ENCODE data around the gene TDRD1.

Gene TDRD1

DNA sequence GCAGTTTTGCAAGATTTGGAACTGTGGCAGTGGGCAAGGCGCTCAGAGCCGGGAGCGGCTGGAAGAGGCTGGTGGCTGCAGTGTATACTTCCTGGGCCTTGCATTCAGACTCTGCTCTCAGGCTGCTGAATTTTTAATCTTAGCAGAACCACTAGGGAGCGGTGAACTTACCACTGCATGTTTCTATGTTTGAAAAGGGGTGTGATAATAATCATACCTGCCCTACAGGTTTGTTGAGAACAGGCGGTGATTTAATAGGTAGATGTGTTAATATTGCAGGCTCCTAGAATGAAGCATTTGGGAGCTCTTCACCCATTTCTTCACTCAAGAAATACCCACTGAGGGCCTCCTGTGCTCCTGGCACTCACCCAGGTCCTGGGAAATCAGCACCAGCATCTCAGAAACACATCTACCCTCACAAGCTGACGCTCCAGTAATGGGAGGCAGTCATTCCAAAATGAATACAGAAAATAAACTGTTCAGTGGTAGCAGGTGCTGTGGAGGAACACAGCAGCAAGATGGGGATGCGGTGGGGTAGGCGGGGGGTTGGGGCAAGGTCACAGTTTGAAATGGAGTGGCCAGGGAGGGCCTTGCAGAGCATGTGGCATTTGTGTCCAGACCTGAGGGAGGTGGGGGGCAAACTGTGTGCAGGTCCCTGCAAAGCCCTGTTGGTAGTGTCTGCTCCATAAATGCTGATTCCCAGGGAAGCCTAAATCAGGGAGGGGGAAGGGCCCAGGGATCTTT, 100.9 kb downstream of the TDRD1 start:
- Histone ChIP-seq H3K27ac (ENCODE audit: low read depth, low read length, poor library complexity, severe bottlenecking) (no peak overlapping the region), H3K27me3 (ENCODE audit: insufficient read depth, low read length) (no peaks in the 10 kb centered on the region; the same call in 1 of the 2 replicates), H3F3A (ENCODE audit: insufficient read depth, low read length) (no peaks in the 10 kb centered on the region), H3K9me3 (ENCODE audit: low read length) (no peaks in the 10 kb centered on the region), H3K4me1 (ENCODE audit: insufficient read depth, low read length, severe bottlenecking) (no peaks in the 10 kb centered on the region), H3K36me3 (ENCODE audit: insufficient read depth, low read length) (no peaks in the 10 kb centered on the region), H3K79me2 (ENCODE audit: insufficient read depth, low read length) (no peaks in the 10 kb centered on the region), H4K20me1 (ENCODE audit: insufficient read depth, low read length) (no peaks in the 10 kb centered on the region), H3K9ac (ENCODE audit: low read length) (no peak overlapping the region), H3K9me2 (ENCODE audit: low read depth, low read length) (no peaks in the 10 kb centered on the region), H2AFZ (ENCODE audit: low read length) (no peak overlapping the region), H3K4me3 (ENCODE audit: low read depth, low read length, poor library complexity, severe bottlenecking) (no peak overlapping the region), H3K4me2 (ENCODE audit: low read length) (no peak overlapping the region)
- TF ChIP-seq, protein P1, sequence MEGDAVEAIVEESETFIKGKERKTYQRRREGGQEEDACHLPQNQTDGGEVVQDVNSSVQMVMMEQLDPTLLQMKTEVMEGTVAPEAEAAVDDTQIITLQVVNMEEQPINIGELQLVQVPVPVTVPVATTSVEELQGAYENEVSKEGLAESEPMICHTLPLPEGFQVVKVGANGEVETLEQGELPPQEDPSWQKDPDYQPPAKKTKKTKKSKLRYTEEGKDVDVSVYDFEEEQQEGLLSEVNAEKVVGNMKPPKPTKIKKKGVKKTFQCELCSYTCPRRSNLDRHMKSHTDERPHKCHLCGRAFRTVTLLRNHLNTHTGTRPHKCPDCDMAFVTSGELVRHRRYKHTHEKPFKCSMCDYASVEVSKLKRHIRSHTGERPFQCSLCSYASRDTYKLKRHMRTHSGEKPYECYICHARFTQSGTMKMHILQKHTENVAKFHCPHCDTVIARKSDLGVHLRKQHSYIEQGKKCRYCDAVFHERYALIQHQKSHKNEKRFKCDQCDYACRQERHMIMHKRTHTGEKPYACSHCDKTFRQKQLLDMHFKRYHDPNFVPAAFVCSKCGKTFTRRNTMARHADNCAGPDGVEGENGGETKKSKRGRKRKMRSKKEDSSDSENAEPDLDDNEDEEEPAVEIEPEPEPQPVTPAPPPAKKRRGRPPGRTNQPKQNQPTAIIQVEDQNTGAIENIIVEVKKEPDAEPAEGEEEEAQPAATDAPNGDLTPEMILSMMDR (IDR thresholded peaks at IDR 0.05; ENCODE audit: low read length) = no peak
- TF ChIP-seq EZH2 (IDR thresholded peaks at IDR 0.05; ENCODE audit: borderline replicate concordance, low read length) = no peak

DNA sequence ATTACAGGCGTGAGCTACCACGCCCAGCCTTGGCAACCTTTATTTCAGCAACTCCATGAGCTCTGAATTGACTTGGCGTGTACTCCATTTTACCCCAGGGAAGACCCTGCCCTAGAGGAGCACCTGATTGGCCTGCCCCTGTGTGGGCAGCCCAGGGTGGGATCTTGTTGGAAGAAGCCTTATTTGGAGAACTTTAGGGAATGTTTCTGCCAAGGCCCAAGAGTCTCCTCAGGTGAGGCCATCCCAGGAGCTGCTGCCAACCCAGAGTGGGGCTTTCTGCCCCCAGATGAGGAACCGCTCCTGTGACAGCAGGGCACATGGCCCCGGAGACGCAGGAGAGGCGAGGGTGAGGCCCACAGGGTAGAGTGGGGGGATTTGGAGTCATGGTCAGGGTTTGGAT, 101.9 kb downstream of the TDRD1 start:
- Histone ChIP-seq H3F3A (ENCODE audit: insufficient read depth, low read length) (no peaks in the 10 kb centered on the region), H3K27me3 (ENCODE audit: insufficient read depth, low read length) (no peaks in the 10 kb centered on the region; the same call in 1 of the 2 replicates), H3K4me2 (ENCODE audit: low read length) (no peak overlapping the region), H3K9me2 (ENCODE audit: low read depth, low read length) (no peaks in the 10 kb centered on the region), H2AFZ (ENCODE audit: low read length) (no peak overlapping the region), H3K9me3 (ENCODE audit: low read length) (no peaks in the 10 kb centered on the region), H3K27ac (ENCODE audit: low read depth, low read length, poor library complexity, severe bottlenecking) (no peak overlapping the region), H3K79me2 (ENCODE audit: insufficient read depth, low read length) (no peaks in the 10 kb centered on the region), H3K9ac (ENCODE audit: low read length) (no peak overlapping the region), H3K4me3 (ENCODE audit: low read depth, low read length, poor library complexity, severe bottlenecking) (no peak overlapping the region), H3K4me1 (ENCODE audit: insufficient read depth, low read length, severe bottlenecking) (no peaks in the 10 kb centered on the region), H4K20me1 (ENCODE audit: insufficient read depth, low read length) (no peaks in the 10 kb centered on the region), H3K36me3 (ENCODE audit: insufficient read depth, low read length) (no peaks in the 10 kb centered on the region)
- no peak for TF ChIP-seq EZH2 (IDR thresholded peaks at IDR 0.05; ENCODE audit: borderline replicate concordance, low read length)
- TF ChIP-seq, protein P1 (IDR thresholded peaks at IDR 0.05; ENCODE audit: low read length) = no peak

DNA sequence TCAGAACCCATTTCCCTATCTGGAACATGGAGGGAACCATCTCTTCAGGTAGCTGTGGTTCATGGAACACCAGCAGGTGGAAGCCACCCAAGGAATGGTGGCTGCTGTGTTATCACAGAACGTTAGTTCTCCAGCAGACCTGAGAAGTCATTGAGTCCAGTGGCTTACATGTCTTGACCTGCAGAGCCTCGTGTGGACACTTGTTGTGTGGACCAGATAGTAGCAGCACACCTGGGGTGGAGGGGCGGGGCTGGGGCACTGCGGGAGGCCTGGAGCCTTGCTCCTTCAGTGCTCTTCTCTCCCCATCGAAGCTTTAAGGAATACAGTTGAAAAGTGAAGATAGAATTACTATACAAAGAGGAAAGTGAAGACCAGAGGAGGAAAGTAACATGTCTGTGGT, 102.3 kb downstream of the TDRD1 start:
- no peaks in the 10 kb centered on the region for H4K20me1 ChIP-seq (ENCODE audit: insufficient read depth, low read length)
- H3K4me2 ChIP-seq (ENCODE audit: low read length) = no peak overlapping the region
- no peak overlapping the region for H3K9ac ChIP-seq (ENCODE audit: low read length)
- no peak overlapping the region for H3K4me3 ChIP-seq (ENCODE audit: low read depth, low read length, poor library complexity, severe bottlenecking)
- H3K36me3 ChIP-seq (ENCODE audit: insufficient read depth, low read length) = no peaks in the 10 kb centered on the region
- no peak overlapping the region for H2AFZ ChIP-seq (ENCODE audit: low read length)
- no peak overlapping the region for H3K27ac ChIP-seq (ENCODE audit: low read depth, low read length, poor library complexity, severe bottlenecking)
- H3F3A ChIP-seq (ENCODE audit: insufficient read depth, low read length) = no peaks in the 10 kb centered on the region
- H3K27me3 ChIP-seq (ENCODE audit: insufficient read depth, low read length) = no peaks in the 10 kb centered on the region; the same call in 1 of the 2 replicates
- no peaks in the 10 kb centered on the region for H3K9me3 ChIP-seq (ENCODE audit: low read length)
- no peaks in the 10 kb centered on the region for H3K79me2 ChIP-seq (ENCODE audit: insufficient read depth, low read length)
- H3K4me1 ChIP-seq (ENCODE audit: insufficient read depth, low read length, severe bottlenecking) = no peaks in the 10 kb centered on the region
- H3K9me2 ChIP-seq (ENCODE audit: low read depth, low read length) = no peaks in the 10 kb centered on the region
- TF ChIP-seq, protein P1 (IDR thresholded peaks at IDR 0.05; ENCODE audit: low read length) = no peak
